Measurements from ENCODE around the gene CD7.

DNA sequence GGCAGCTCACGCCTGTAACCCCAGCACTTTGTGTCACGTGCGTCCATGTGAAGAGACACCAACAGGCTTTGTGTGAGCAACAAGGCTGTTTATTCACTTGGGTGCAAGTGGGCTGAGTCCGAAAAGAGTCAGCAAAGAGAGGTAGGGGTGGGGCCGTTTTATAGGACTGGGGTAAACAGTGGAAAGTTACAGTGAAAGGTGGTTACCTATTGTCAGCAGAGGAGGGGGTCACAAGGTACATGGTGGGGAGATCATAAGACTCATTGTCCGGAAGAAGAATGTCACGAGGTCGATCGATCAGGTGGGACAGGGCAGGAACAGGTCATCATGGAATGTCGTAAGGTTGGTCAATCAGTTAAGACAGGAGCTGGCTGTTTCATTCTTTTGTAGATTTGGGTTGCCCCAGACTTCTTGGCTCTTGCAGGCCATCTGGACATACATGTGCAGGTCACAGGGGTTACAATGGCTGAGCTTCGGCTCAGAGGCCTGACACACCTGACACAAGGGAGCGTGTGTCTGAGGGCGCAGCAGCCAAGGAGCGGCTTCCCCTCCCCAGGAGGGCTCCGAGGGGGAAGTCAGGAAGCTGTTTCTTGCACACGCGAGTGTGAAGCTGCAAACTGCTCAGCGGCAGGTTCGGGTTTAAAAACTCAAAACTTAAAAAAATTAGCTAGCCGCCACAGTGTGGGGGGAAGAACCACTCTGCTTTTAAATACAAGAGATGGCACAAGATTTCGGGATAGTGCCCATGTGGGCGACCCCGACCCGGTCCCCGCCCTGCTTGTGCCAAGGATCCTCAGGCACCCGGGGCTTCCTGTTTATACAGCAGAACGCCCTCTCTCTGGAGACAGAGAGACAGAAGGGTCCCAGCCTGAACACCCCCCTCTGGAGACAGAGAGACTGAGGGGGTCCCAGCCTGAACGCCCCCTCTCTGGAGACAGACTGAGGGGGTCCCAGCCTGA, 29.2 kb upstream of the CD7 start:
- TF ChIP-seq POLR2A (IDR thresholded peaks at IDR 0.05): no peak
- TF ChIP-seq, protein P1, sequence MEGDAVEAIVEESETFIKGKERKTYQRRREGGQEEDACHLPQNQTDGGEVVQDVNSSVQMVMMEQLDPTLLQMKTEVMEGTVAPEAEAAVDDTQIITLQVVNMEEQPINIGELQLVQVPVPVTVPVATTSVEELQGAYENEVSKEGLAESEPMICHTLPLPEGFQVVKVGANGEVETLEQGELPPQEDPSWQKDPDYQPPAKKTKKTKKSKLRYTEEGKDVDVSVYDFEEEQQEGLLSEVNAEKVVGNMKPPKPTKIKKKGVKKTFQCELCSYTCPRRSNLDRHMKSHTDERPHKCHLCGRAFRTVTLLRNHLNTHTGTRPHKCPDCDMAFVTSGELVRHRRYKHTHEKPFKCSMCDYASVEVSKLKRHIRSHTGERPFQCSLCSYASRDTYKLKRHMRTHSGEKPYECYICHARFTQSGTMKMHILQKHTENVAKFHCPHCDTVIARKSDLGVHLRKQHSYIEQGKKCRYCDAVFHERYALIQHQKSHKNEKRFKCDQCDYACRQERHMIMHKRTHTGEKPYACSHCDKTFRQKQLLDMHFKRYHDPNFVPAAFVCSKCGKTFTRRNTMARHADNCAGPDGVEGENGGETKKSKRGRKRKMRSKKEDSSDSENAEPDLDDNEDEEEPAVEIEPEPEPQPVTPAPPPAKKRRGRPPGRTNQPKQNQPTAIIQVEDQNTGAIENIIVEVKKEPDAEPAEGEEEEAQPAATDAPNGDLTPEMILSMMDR (IDR thresholded peaks at IDR 0.05): no peak
